HEK293 (cell line): Measurements from ENCODE around the gene NOM1.

Experiments used
- MYNN ChIP-seq: fragments of 450-650 bp; formaldehyde crosslinking; IDR thresholded peaks from 2 replicates; pipeline ENCODE4 v1.5.1; 2016; ENCODE audit warnings: missing biosample characterization, missing genetic modification characterization, borderline replicate concordance
- PRDM1 ChIP-seq: fragments of 450-650 bp; formaldehyde crosslinking; IDR thresholded peaks from 2 replicates; pipeline ENCODE4; 2016; ENCODE audit warnings: missing biosample characterization, missing genetic modification characterization
- SETDB1 ChIP-seq: IDR thresholded peaks from one replicate; pipeline ENCODE4 v1.6.1; 2017; ENCODE audit warnings: mild to moderate bottlenecking, low read length, moderate library complexity, mixed read lengths; ENCODE audit not compliant: insufficient read length
- SP3 ChIP-seq: fragments of 450-650 bp; formaldehyde crosslinking; IDR thresholded peaks from 2 replicates; pipeline ENCODE4 v1.5.1; 2016; ENCODE audit warnings: missing biosample characterization, missing genetic modification characterization
- ZFP69B ChIP-seq: fragments of 450-650 bp; formaldehyde crosslinking; IDR thresholded peaks from 2 replicates; pipeline ENCODE4 v1.5.1; 2016; ENCODE audit warnings: missing biosample characterization, missing genetic modification characterization
- ZNF133 ChIP-seq: fragments of 450-650 bp; formaldehyde crosslinking; IDR thresholded peaks from 2 replicates; pipeline ENCODE4 v1.5.1; 2016; ENCODE audit warnings: missing biosample characterization, missing genetic modification characterization
- ZNF175 ChIP-seq: fragments of 450-650 bp; formaldehyde crosslinking; IDR thresholded peaks from 2 replicates; pipeline ENCODE4 v1.5.1; 2016; ENCODE audit warnings: missing biosample characterization, missing genetic modification characterization
- ZNF19 ChIP-seq: fragments of 450-650 bp; formaldehyde crosslinking; IDR thresholded peaks from 2 replicates; pipeline ENCODE4; 2016; ENCODE audit warnings: missing biosample characterization, missing genetic modification characterization, low read depth
- ZNF341 ChIP-seq: fragments of 450-650 bp; formaldehyde crosslinking; IDR thresholded peaks from 2 replicates; pipeline ENCODE4; 2016; ENCODE audit warnings: low read depth, missing biosample characterization, missing genetic modification characterization
- ZNF350 ChIP-seq: fragments of 450-650 bp; formaldehyde crosslinking; IDR thresholded peaks from 2 replicates; pipeline ENCODE4 v1.5.0; 2017; ENCODE audit warnings: missing biosample characterization, mild to moderate bottlenecking, missing genetic modification characterization
- ZNF398 ChIP-seq: fragments of 450-650 bp; formaldehyde crosslinking; IDR thresholded peaks from 2 replicates; pipeline ENCODE4 v1.5.1; 2017; ENCODE audit warnings: missing biosample characterization, missing genetic modification characterization
- ZNF404 ChIP-seq: fragments of 450-650 bp; formaldehyde crosslinking; IDR thresholded peaks from 2 replicates; pipeline ENCODE4 v1.5.1; 2017; ENCODE audit warnings: missing biosample characterization, missing genetic modification characterization
- ZNF518A ChIP-seq: fragments of 450-650 bp; formaldehyde crosslinking; conservative IDR thresholded peaks from 2 replicates; pipeline ENCODE4 v1.5.1; 2016; ENCODE audit warnings: low read depth, missing biosample characterization, missing genetic modification characterization
- ZNF843 ChIP-seq: fragments of 450-650 bp; formaldehyde crosslinking; IDR thresholded peaks from 2 replicates; pipeline ENCODE4 v1.5.1; 2016; ENCODE audit warnings: missing biosample characterization, missing genetic modification characterization
- TF ChIP-seq, protein P1 (sequence below): fragments of 450-650 bp; formaldehyde crosslinking; IDR thresholded peaks from 2 replicates; pipeline ENCODE4 v1.5.1; 2016; ENCODE audit warnings: missing biosample characterization, missing genetic modification characterization
- TF ChIP-seq, protein P2 (sequence below): fragments of 450-650 bp; formaldehyde crosslinking; IDR thresholded peaks from 2 replicates; pipeline ENCODE4 v1.5.1; 2016; ENCODE audit warnings: missing biosample characterization, missing genetic modification characterization, borderline replicate concordance
- TF ChIP-seq, protein P3 (sequence below): fragments of 450-650 bp; formaldehyde crosslinking; IDR thresholded peaks from 2 replicates; pipeline ENCODE4 v1.5.1; 2017; ENCODE audit warnings: missing biosample characterization, missing genetic modification characterization
- TF ChIP-seq, protein P4 (sequence below): fragments of 450-650 bp; formaldehyde crosslinking; optimal IDR thresholded peaks from 2 replicates; pipeline ENCODE3; 2016; ENCODE audit warnings: missing biosample characterization, mild to moderate bottlenecking, missing genetic modification characterization

NOM1 gene

GRCh38 chr7:156999958-157000726 lies 50.6 kb downstream of the NOM1 start (continued):
- TF ChIP-seq, protein P1, sequence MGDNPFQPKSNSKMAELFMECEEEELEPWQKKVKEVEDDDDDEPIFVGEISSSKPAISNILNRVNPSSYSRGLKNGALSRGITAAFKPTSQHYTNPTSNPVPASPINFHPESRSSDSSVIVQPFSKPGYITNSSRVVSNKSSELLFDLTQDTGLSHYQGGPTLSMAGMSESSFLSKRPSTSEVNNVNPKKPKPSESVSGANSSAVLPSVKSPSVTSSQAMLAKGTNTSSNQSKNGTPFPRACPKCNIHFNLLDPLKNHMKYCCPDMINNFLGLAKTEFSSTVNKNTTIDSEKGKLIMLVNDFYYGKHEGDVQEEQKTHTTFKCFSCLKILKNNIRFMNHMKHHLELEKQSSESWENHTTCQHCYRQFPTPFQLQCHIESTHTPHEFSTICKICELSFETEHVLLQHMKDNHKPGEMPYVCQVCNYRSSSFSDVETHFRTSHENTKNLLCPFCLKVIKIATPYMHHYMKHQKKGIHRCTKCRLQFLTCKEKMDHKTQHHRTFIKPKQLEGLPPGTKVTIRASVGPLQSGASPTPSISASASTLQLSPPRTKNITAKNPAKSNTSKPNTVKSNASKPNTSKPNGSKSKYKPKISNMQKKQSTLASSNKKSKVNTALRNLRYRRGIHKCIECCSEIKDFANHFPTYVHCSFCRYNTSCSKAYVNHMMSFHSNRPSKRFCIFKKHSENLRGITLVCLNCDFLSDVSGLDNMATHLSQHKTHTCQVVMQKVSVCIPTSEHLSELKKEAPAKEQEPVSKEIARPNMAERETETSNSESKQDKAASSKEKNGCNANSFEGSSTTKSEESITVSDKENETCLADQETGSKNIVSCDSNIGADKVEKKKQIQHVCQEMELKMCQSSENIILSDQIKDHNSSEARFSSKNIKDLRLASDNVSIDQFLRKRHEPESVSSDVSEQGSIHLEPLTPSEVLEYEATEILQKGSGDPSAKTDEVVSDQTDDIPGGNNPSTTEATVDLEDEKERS (tag by site-specific recombination): no peak
- TF ChIP-seq PRDM1 (tag by site-specific recombination) (no peak), ZNF518A (no peak), ZNF350 (tag by site-specific recombination) (no peak), ZNF19 (tag by site-specific recombination) (no peak), ZNF843 (tag by site-specific recombination) (no peak), SP3 (tag by site-specific recombination) (0 out of 2 replicates have a peak, but pooled peaks have one; percentile 12), ZNF175 (no peak), ZNF341 (tag by site-specific recombination) (no peak), SETDB1 (no peak), MYNN (tag by site-specific recombination) (no peak), ZNF133 (tag by site-specific recombination) (no peak), ZFP69B (tag by site-specific recombination) (no peak), ZNF398 (tag by site-specific recombination) (peak; percentile 30; the same call in 1 of the 2 replicates), ZNF404 (tag by site-specific recombination) (no peak)
- TF ChIP-seq, protein P2, sequence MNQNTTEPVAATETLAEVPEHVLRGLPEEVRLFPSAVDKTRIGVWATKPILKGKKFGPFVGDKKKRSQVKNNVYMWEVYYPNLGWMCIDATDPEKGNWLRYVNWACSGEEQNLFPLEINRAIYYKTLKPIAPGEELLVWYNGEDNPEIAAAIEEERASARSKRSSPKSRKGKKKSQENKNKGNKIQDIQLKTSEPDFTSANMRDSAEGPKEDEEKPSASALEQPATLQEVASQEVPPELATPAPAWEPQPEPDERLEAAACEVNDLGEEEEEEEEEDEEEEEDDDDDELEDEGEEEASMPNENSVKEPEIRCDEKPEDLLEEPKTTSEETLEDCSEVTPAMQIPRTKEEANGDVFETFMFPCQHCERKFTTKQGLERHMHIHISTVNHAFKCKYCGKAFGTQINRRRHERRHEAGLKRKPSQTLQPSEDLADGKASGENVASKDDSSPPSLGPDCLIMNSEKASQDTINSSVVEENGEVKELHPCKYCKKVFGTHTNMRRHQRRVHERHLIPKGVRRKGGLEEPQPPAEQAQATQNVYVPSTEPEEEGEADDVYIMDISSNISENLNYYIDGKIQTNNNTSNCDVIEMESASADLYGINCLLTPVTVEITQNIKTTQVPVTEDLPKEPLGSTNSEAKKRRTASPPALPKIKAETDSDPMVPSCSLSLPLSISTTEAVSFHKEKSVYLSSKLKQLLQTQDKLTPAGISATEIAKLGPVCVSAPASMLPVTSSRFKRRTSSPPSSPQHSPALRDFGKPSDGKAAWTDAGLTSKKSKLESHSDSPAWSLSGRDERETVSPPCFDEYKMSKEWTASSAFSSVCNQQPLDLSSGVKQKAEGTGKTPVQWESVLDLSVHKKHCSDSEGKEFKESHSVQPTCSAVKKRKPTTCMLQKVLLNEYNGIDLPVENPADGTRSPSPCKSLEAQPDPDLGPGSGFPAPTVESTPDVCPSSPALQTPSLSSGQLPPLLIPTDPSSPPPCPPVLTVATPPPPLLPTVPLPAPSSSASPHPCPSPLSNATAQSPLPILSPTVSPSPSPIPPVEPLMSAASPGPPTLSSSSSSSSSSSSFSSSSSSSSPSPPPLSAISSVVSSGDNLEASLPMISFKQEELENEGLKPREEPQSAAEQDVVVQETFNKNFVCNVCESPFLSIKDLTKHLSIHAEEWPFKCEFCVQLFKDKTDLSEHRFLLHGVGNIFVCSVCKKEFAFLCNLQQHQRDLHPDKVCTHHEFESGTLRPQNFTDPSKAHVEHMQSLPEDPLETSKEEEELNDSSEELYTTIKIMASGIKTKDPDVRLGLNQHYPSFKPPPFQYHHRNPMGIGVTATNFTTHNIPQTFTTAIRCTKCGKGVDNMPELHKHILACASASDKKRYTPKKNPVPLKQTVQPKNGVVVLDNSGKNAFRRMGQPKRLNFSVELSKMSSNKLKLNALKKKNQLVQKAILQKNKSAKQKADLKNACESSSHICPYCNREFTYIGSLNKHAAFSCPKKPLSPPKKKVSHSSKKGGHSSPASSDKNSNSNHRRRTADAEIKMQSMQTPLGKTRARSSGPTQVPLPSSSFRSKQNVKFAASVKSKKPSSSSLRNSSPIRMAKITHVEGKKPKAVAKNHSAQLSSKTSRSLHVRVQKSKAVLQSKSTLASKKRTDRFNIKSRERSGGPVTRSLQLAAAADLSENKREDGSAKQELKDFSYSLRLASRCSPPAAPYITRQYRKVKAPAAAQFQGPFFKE (tag by site-specific recombination): no peak
- TF ChIP-seq, protein P3, sequence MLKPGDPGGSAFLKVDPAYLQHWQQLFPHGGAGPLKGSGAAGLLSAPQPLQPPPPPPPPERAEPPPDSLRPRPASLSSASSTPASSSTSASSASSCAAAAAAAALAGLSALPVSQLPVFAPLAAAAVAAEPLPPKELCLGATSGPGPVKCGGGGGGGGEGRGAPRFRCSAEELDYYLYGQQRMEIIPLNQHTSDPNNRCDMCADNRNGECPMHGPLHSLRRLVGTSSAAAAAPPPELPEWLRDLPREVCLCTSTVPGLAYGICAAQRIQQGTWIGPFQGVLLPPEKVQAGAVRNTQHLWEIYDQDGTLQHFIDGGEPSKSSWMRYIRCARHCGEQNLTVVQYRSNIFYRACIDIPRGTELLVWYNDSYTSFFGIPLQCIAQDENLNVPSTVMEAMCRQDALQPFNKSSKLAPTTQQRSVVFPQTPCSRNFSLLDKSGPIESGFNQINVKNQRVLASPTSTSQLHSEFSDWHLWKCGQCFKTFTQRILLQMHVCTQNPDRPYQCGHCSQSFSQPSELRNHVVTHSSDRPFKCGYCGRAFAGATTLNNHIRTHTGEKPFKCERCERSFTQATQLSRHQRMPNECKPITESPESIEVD (tag by site-specific recombination): peak; percentile 33; the same call in 1 of the 2 replicates
- TF ChIP-seq, protein P4, sequence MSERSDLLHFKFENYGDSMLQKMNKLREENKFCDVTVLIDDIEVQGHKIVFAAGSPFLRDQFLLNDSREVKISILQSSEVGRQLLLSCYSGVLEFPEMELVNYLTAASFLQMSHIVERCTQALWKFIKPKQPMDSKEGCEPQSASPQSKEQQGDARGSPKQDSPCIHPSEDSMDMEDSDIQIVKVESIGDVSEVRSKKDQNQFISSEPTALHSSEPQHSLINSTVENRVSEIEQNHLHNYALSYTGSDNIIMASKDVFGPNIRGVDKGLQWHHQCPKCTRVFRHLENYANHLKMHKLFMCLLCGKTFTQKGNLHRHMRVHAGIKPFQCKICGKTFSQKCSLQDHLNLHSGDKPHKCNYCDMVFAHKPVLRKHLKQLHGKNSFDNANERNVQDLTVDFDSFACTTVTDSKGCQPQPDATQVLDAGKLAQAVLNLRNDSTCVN (tag by site-specific recombination): peak; percentile 34
- TF ChIP-seq, all 188 proteins: peak for 9
